Activated CD4-positive, alpha-beta T cell treated with anti-CD3 and anti-CD28 coated beads for 36 hours (primary cell): ENCODE results near the gene VMAC. TPM values are rescaled to one million over a fixed set of nuclear protein-coding genes. Genes with fewer than 3 reads are reported as not detected.
A peak's percentile ranks its signal among the peaks of the same experiment; 100 is the strongest.

Experiments
- ATAC-seq: fragments of 200-7000 bp; cut with Tn5 transposase; one replicate; pipeline ENCODE4 v1.10.0; 2021; ENCODE audit warnings: mild to moderate bottlenecking, moderate library complexity
- CTCF ChIA-PET: fragments of 350-600 bp; sonication (Branson Sonifier 250); formaldehyde crosslinking; loops from one replicate; lab custom pipeline; 2021; ENCODE audit warnings: antibody characterized with exemption; lab: Charles Lee
- POLR2A ChIA-PET: fragments of 350-600 bp; sonication (Branson Sonifier 250); formaldehyde crosslinking; loops from one replicate; lab custom pipeline; 2021; ENCODE audit warnings: antibody characterized with exemption, inconsistent platforms; lab: Charles Lee
- DNase-seq: peaks from one replicate; pipeline ENCODE4 v3.0.0-alpha.2; 2020
- H3K27ac Mint-ChIP-seq: one replicate; pipeline ENCODE4 v1.8.0; 2021; ENCODE audit warnings: mixed read lengths
- H3K27me3 Mint-ChIP-seq: one replicate; pipeline ENCODE4 v1.8.0; 2021; ENCODE audit warnings: mixed read lengths
- H3K36me3 Mint-ChIP-seq: one replicate; pipeline ENCODE4 v1.8.0; 2021; ENCODE audit warnings: low read depth, mixed read lengths
- H3K4me1 Mint-ChIP-seq: one replicate; pipeline ENCODE4 v1.8.0; 2021; ENCODE audit warnings: mixed read lengths
- H3K4me3 Mint-ChIP-seq: one replicate; pipeline ENCODE4 v1.8.0; 2021; ENCODE audit warnings: mild to moderate bottlenecking, moderate library complexity, mixed read lengths
- H3K9me3 Mint-ChIP-seq: one replicate; pipeline ENCODE4 v1.8.0; 2021; ENCODE audit warnings: low read depth, mixed read lengths
- intact Hi-C, 2 experiments: fragments of 100-400 bp; cut with DNase I in 1 of 2; cut with micrococcal nuclease in 1 of 2; formaldehyde crosslinking; loops; one replicate each; pipeline versions ENCODE4 v1.14.2 to v1.15.1; 2022 to 2024; cut with DNase I, micrococcal nuclease
- total RNA-seq, 2 experiments: library from RNA; stranded (reverse); gene quantifications; one replicate each; pipeline ENCODE4 v1.2.3, GENCODE V29; 2021

Gene VMAC
- total RNA-seq, 2 experiments from 2014 or later, result 2.3 to 2.8 TPM

DNA sequence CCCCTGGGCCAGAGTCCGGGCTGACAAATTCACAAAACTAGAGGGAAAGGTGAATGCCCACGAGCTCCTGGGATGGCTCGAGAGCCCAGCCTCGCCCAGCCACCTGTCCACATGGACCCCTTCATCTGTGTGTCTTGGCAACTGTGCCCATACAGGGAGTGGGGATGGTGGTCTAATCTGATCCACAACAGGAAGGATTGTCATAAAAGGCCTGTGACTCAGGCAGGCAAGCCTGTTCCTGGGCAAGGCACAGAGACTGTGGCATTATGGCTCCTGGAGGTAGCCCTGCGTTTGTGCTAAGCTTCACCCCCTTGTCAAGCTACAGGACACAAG lies 29.4 kb downstream of the VMAC start:
- Mint-ChIP-seq H3K27ac (no peak overlapping the region), H3K27me3 (no peaks in the 10 kb centered on the region), H3K36me3 (peaks cover 35% of the 10 kb centered on the region), H3K4me1 (no peaks in the 10 kb centered on the region), H3K9me3 (no peaks in the 10 kb centered on the region), H3K4me3 (no peak overlapping the region)
- DNase-seq (no peak), ATAC-seq (no peak)
- intact Hi-C loops, result no loop called here
- POLR2A ChIA-PET, result no interaction called here
- CTCF ChIA-PET, result interaction anchor here (1.4 kb wide), 1 partner anchor 34 kb away, joined by 8 read pairs; no protein-coding TSS in a partner anchor

DNA sequence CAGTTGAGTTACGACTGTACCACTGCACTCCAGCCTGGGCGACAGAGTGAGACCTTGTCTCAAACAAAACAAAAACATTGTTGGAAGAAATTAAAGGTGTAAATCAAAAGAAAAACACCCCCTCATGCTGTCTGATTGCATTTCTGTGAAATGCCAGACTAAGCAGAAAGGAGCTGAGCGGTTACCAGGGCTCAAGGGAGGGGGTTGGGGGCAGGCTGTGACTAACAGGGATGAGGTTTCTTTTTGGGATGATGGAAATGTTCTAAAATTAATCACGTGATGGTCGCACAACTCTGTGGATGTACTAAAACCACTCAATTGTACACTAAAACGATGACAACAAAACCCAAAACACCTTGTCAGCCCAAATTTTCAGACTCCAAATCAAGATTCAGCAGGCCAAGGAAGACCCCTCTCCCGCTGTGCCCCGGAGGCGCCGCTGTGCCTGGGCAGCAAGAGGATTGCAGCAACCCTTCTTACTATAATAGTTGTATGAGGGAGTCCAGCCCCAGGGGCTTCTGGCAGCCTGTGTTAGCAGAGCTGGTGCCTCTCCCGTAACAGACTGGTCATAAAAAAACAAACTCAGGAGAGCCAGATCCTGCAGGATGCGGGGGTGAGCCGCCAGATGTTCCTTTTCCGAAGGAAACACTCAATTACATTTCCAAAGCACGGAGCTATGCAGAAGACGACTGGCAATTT lies 30.3 kb downstream of the VMAC start:
- POLR2A ChIA-PET, result no interaction called here
- Mint-ChIP-seq H3K36me3 (peaks cover 27% of the 10 kb centered on the region), H3K4me3 (no peak overlapping the region), H3K27me3 (no peaks in the 10 kb centered on the region), H3K4me1 (no peaks in the 10 kb centered on the region), H3K9me3 (no peaks in the 10 kb centered on the region), H3K27ac (no peak overlapping the region)
- CTCF ChIA-PET, result interaction anchor here (0.8 to 1.4 kb wide), 2 partner anchors 33 to 40 kb away, joined by 3 to 8 read pairs; no protein-coding TSS in a partner anchor
- intact Hi-C loops, result no loop called here
- ATAC-seq (no peak), DNase-seq (no peak)

DNA sequence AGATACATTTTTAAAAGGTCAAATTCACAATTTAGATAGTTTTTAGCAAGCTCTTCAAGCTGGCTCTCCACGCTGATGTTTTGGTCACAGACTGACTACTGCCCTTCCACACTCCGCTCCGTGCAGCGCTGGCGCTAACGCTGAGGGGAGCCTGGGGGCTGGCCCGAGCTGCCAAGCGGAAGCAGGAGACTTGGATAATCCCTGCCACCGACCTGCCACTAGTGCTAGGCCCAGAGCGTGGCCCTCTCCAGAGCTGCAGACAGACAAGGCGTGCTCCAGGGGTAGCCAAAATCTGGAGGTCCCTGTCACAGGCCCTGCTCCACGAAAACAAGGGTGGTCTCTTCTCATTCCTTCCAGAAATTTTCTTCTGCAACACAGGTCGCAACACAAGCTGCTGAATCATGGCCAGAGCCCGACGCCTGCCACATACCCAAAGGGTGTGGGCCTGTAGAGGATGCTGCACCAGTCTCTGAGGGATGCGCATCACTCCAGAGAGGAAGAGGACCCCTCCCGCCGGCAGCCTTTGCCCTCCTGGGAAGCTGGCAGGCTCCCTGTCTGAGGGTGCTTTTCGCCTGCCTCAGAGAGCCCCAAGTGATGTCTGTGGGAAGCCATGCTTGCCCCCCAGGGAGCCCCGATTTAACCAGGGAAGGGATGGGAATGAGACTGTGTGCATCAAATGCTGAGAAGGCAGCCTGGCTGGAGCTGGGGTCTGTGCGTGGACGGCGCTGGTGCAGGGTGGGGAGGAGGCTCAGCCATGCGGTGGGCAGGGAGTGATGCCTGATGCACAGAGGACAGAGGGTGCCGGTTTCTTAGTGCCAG lies 31.0 kb downstream of the VMAC start:
- POLR2A ChIA-PET, result no interaction called here
- Mint-ChIP-seq H3K4me3 (no peak overlapping the region), H3K27ac (no peak overlapping the region), H3K4me1 (no peaks in the 10 kb centered on the region), H3K27me3 (no peaks in the 10 kb centered on the region), H3K9me3 (no peaks in the 10 kb centered on the region), H3K36me3 (peaks cover 26% of the 10 kb centered on the region)
- no peak for DNase-seq
- intact Hi-C loops, result no loop called here
- no peak for ATAC-seq
- CTCF ChIA-PET, result interaction anchor here (0.8 kb wide), 1 partner anchor 39 kb away, joined by 3 read pairs; no protein-coding TSS in a partner anchor

DNA sequence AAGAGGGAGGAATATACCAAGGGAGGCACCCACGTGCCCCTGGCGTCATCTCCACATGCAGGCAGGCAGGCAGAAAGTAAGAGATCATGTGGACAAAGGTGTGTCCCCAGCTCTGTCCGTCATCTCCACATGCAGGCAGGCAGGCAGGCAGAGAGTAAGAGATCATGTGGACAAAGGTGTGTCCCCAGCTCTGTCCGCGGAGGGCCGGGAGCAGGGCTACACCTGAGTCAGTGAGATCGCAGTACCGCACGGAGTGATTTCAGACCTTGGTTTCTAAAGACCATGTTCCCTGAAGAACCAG lies 31.6 kb downstream of the VMAC start:
- intact Hi-C loops, result no loop called here
- ChIA-PET CTCF (no interaction called here), POLR2A (no interaction called here)
- Mint-ChIP-seq H3K27me3 (no peaks in the 10 kb centered on the region), H3K27ac (no peak overlapping the region), H3K9me3 (no peaks in the 10 kb centered on the region), H3K4me1 (no peaks in the 10 kb centered on the region), H3K36me3 (peaks cover 28% of the 10 kb centered on the region), H3K4me3 (no peak overlapping the region)
- ATAC-seq, result no peak
- no peak for DNase-seq

DNA sequence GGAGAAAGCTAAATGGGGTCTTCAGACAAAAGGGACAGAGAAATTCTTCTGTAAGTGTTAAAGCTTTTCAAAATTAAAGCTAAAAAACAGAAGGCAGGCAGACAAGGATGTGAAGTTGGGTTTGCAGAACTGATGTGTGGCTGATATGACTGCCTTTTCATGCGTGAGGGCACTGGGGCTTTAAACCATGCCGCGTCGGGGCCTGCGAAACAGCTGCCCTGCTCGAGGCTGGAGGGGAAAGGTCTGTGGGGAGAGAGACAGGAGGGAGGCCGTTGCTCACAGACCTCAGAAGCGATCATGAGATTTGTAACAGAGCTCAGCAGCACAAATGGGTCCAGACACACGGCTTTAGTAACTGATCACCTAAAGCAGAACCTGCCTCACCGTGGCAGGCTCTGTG lies 32.9 kb downstream of the VMAC start:
- H3K27ac Mint-ChIP-seq, result no peak overlapping the region
- no peaks in the 10 kb centered on the region for H3K9me3 Mint-ChIP-seq
- ChIA-PET POLR2A (interaction anchor here (0.5 kb wide), 1 partner anchor 350 kb away, joined by 3 read pairs; no protein-coding TSS in a partner anchor), CTCF (interaction anchor here (0.7 to 1.7 kb wide), 4 partner anchors 30 to 134 kb away, joined by 3 to 4 read pairs (median 4); no protein-coding TSS in a partner anchor)
- intact Hi-C loops, result no loop called here
- H3K4me3 Mint-ChIP-seq, result no peak overlapping the region
- ATAC-seq (no peak), DNase-seq (no peak)
- no peaks in the 10 kb centered on the region for H3K4me1 Mint-ChIP-seq
- H3K27me3 Mint-ChIP-seq, result no peaks in the 10 kb centered on the region
- peaks cover 28% of the 10 kb centered on the region for H3K36me3 Mint-ChIP-seq

DNA sequence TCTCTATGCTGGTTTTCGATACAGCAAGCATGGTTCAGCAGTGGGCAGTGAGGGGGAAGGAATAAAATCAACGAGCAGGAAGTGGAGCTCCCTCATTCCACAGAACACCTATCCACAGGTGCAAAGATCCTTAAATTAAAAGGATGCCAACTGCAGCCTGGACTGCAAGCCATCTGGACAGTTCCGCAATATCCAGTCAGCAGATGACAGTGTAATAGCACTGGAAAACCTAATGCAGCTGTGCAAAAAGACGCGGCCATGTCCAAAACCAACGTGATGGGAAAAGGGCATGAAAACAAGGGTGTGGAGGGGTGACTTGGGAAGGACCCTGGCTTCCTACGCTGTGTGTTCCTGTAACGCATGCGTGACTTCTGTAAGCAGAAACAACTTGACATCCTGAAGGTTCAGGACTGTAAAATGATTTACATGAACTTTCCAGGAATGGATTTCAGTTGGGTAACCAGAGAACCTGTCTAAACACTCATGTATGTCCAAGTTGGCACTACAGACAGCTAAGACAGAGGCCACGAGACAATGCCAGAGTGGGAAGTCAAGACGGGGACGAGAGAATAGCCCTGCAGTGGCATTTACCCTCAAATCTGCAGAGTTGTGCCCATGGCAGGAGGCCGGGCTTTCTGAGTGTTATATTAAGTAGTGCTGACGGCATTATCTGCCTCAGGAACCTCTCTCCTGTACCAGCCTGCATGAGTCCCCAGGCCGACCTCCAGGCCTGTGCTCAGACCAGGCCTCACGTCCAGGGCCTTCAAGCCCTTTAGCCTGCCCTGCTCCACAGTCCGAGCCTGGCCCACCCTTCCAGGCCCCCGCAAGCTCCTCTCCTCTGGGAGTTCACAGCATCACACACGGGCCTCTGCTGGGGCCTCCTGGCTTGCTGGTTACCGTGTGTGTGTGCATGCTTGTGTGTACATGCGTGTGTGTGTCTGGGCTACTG lies 35.9 kb downstream of the VMAC start:
- peaks cover 16% of the 10 kb centered on the region for H3K4me1 Mint-ChIP-seq
- H3K27me3 Mint-ChIP-seq, result no peaks in the 10 kb centered on the region
- H3K9me3 Mint-ChIP-seq, result no peaks in the 10 kb centered on the region
- DNase-seq (no peak), ATAC-seq (no peak)
- no peak overlapping the region for H3K27ac Mint-ChIP-seq
- intact Hi-C loops, result no loop called here
- ChIA-PET CTCF (interaction anchor here (1.3 to 1.7 kb wide), 2 partner anchors 11 to 47 kb away, joined by 4 to 6 read pairs; no protein-coding TSS in a partner anchor), POLR2A (no interaction called here)
- H3K4me3 Mint-ChIP-seq, result no peak overlapping the region
- peaks cover 23% of the 10 kb centered on the region for H3K36me3 Mint-ChIP-seq

DNA sequence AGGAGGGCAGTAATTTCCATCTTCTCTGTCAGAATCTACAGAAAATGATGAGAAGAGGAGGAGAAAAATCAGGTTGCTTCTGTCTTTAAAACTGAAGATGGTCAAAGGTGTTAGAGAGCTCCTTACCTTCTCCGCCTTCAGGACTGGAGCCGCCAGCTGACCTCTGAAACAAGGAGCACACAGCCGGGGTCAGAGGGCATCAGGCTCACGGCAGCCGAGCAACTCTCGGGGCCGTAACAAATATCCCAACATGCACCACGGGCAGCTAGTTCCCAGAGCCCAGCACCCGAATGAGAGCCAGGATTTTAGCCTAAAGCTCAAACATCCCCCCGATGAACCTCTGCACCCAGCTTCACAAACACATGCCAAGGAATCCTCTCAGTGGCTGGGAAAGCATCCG lies 37.0 kb downstream of the VMAC start:
- no peak overlapping the region for H3K4me3 Mint-ChIP-seq
- intact Hi-C loops, result no loop called here
- no peaks in the 10 kb centered on the region for H3K27me3 Mint-ChIP-seq
- H3K27ac Mint-ChIP-seq, result no peak overlapping the region
- DNase-seq, result no peak
- ChIA-PET POLR2A (no interaction called here), CTCF (interaction anchor here (0.6 to 1.3 kb wide), 2 partner anchors 46 to 94 kb away, joined by 3 to 4 read pairs; no protein-coding TSS in a partner anchor)
- no peaks in the 10 kb centered on the region for H3K9me3 Mint-ChIP-seq
- no peak for ATAC-seq
- peaks cover 16% of the 10 kb centered on the region for H3K4me1 Mint-ChIP-seq
- H3K36me3 Mint-ChIP-seq, result peaks cover 17% of the 10 kb centered on the region

DNA sequence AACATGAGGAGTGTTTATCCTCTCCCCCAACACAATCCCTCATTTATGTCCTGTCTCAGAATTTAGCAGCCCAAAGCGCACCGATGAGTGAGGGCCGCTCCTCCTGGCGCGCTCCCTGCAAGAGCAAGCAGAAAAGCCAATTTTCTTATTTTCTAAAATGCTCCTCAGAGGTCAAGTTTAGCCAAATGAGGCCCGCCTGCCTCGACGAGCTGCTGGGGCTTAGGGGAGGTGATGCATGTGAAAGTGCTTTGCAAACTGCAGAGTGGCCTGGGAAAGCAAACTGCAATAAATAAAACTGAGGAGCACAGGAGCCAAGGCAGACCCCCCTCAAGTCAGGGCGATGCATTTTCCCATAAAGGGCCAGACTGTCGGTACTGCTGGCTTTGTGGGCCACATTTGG lies 38.4 kb downstream of the VMAC start:
- peaks cover 24% of the 10 kb centered on the region for H3K4me1 Mint-ChIP-seq
- intact Hi-C loops, result no loop called here
- H3K27ac Mint-ChIP-seq, result no peak overlapping the region
- H3K9me3 Mint-ChIP-seq, result no peaks in the 10 kb centered on the region
- H3K36me3 Mint-ChIP-seq, result peaks cover 16% of the 10 kb centered on the region
- no peak for ATAC-seq
- DNase-seq, result no peak
- ChIA-PET CTCF (interaction anchor here (0.8 to 1.6 kb wide), 3 partner anchors 10 to 370 kb away, joined by 3 to 7 read pairs (median 5); no protein-coding TSS in a partner anchor), POLR2A (interaction anchor here (0.6 kb wide), 2 partner anchors 37 to 387 kb away, joined by 3 to 5 read pairs; no protein-coding TSS in a partner anchor)
- no peak overlapping the region for H3K4me3 Mint-ChIP-seq
- H3K27me3 Mint-ChIP-seq, result no peaks in the 10 kb centered on the region

DNA sequence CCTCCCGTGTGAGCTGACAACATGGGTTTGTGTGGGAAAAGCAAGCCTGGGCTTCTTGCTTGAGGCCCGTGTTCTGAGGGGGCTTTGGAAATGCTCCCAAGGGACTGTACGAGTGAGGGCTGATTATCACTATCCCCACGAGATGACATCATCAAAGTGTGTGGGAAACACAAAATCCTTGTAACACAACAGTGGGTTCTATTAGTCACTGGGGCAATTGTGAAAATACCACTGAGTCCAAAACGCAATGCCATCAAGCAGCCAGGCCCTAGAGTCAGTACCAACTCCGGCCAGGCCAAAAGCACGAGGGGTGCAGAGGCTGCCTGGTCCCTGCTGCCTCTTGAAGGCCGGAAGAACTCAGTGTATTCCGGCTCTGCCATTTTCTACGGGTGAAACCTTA lies 39.0 kb downstream of the VMAC start:
- Mint-ChIP-seq H3K27me3 (no peaks in the 10 kb centered on the region), H3K4me3 (no peak overlapping the region), H3K36me3 (peaks cover 19% of the 10 kb centered on the region), H3K4me1 (peaks cover 28% of the 10 kb centered on the region), H3K9me3 (no peaks in the 10 kb centered on the region), H3K27ac (no peak overlapping the region)
- CTCF ChIA-PET, result interaction anchor here (1.3 to 1.6 kb wide), 2 partner anchors 10 to 24 kb away, joined by 5 to 7 read pairs; no protein-coding TSS in a partner anchor
- POLR2A ChIA-PET, result interaction anchor here (0.6 kb wide), 2 partner anchors 36 to 386 kb away, joined by 3 to 5 read pairs; no protein-coding TSS in a partner anchor
- ATAC-seq (peak; percentile 53), DNase-seq (no peak)
- intact Hi-C loops, result no loop called here

DNA sequence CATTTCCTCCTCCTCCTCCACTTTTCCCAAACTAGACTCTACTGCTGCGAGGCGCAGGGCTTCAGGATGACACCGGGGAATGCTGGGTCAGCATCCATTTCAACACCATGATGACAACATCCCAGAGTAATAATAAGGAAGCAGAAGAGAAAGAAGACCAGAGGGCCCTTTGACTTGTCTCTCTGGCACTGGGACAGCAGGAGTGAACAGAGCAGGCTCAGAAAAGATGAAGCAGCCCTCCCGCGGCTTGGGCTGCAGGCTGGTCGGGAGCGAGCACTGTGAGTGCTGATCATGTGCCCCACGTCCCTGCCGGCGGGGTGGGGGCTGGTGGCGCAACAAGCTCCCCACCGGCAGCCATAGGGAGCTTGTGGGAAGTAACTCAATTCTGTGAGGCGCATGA lies 42.8 kb downstream of the VMAC start:
- Mint-ChIP-seq H3K9me3 (no peaks in the 10 kb centered on the region), H3K4me3 (no peak overlapping the region), H3K4me1 (peaks cover 66% of the 10 kb centered on the region), H3K27me3 (no peaks in the 10 kb centered on the region), H3K36me3 (peaks cover 26% of the 10 kb centered on the region), H3K27ac (peak overlapping the region; percentile 79)
- ChIA-PET CTCF (interaction anchor here (0.6 kb wide), 1 partner anchor 271 kb away, joined by 3 read pairs; no protein-coding TSS in a partner anchor), POLR2A (interaction anchor here (1.8 kb wide), 1 partner anchor 14 kb away, joined by 5 read pairs; no protein-coding TSS in a partner anchor)
- ATAC-seq (no peak), DNase-seq (no peak)
- intact Hi-C loops, result no loop called here
